UCSD-AML1 (cell line): ENCODE results near the gene RAMP1.
"Not testable (repeated sequence)": the region's sequence is repeated elsewhere in the genome, so short reads cannot be mapped to it uniquely, and the experiment has no call there.

ENCODE experiments used
- DNase-seq: peaks from one replicate; lab custom pipeline; 2025; ENCODE audit not compliant: unreplicated experiment; lab: John Stamatoyannopoulos, UW

The RAMP1 gene

DNA sequence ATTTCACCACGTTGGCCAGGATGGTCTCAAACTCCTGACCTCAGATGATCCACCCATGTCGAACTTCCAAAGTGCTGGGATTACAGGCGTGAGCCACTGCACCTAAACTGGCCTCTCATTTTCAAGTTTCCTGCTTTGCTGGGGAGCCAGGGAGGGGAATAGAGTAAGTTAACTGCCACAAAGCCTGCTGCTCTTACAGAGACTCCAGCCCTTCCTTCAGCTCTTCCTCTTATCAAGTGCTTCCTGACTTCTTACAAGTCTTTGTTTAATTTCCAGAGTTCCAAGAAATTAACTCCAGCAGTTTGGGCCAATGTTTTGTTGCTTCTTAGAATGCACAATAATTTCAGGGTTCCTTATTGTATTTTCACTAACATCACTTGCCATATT, 83.1 kb downstream of the RAMP1 start:
- DNase-seq, result peak; percentile 68

DNA sequence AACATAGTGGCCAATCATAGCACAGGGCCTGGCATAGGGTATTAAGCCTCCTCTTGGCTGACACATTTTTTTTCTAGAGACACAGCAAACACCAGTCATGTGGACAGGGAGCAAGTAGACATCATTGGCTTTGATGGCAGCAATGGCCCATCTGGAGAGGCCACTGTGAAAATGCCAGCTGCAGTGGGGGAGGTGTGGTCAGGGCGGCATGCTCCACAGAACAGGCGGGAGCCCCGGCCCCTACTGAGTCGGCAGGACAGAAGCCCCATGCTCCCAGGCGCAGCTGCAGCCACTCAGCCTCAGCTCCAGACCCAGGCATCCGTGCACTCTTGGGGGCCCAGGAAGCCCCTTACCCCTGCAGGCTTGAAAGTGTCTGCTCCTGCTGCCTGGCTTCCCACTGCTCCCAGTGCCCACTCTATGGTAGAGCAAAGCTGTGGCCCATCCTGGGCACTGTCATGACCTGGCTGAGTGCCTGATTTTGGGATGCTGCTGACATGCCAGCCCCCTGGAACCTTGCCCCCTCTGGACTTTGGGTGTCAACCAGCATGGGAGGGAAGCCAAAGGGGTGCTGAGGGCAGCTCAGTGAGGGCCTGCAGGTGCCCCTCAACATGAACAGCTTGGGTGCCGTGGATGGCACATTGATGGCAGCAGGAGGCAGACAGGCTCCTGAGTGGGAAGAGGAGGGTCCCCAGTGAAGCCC, 84.1 kb downstream of the RAMP1 start:
- no peak for DNase-seq

DNA sequence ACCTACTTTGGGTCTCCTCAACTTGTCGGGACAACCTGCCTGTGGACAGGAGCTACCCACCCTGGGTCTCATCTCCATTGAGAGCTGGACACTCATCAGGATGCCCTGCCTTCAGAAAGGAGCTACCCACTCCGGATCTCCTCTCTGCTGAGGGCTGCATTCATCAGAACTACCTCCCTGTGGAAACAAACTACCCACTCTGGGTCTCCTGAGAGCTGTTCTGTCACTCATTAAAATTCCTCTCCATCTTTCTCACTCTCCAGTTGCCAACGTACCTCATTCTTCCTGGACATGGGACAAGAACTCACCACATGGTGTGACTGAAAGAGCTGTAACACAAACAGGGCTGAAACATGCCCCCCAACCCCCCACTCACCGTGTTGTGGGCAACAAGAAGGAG, 84.9 kb downstream of the RAMP1 start:
- DNase-seq, result no peak

DNA sequence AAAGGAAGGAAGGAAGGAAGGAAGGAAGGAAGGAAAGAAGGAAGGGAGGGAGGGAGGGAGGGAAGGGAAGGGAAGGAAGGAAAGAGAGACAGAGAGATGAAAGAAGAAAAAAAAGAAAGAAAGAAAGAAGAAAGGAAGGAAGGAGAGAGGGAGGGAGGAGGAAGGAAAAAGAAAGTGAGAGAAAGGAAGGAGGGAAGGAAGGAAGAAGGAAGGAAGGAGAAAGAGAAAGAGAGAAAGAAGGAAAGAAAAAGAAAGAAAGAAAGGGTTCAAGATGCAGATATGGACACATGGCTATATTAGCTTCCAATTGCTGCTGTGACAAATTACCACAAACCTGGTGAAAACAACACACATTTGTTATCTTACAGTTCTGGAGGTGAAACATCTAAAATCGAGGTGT, 87.0 kb downstream of the RAMP1 start:
- DNase-seq, result no peak

DNA sequence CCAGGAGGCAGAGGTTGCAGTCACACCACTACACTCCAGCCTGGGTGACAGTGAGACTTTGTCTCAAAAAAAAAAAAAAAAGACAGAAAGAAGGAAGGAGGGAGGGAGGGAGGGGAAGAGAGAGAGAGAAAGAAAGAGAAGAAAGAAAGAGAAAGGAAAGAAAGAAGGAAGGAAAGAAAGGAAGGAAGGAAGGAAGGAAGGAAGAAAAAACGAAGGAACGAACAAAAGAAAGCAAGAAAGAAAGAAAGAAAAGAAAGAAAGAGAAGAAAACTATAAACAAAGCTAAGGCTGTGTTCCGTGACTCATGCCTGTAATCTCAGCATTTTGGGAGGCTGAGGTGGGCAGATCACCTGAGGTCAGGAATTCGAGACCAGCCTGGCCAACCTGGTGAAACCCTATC, 91.9 kb downstream of the RAMP1 start:
- DNase-seq, result not testable (repeated sequence)

DNA sequence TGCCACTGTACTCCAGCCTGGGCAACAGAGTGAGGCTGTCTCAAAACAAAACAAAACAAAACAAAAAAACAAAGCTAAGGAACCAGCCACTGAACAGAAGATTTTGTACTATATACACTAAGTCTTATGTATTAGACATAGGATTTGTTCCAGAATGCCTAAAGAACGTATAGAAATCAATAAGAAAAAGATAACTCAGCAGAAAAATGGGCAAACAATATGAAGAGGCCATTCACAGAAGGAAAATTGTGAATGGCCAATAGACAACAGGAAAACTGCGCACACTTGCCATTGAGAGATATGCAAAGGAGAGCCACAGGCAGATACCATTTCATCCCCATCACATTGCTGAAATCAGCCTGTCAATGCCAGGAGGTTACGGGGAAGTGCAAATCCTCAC, 92.5 kb downstream of the RAMP1 start:
- no peak for DNase-seq

DNA sequence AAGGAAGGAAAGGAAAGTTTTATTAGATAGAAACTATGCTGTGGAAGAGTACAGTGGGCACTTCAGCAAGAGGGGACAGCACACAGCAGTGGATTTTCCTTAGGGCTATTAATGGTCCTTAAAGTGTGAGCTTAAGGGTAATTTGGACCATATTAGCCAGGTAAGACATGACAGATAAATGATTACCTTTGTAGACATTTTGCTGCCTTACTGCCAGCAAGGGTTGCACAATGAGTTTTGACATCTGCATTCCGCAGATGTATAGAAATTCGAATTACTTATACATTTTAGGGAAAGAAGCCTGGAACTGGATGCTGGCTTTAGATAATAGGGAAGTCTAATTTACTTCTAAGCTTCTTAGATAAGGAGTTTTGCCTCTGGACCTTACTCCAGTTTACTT, 93.4 kb downstream of the RAMP1 start:
- no peak for DNase-seq

DNA sequence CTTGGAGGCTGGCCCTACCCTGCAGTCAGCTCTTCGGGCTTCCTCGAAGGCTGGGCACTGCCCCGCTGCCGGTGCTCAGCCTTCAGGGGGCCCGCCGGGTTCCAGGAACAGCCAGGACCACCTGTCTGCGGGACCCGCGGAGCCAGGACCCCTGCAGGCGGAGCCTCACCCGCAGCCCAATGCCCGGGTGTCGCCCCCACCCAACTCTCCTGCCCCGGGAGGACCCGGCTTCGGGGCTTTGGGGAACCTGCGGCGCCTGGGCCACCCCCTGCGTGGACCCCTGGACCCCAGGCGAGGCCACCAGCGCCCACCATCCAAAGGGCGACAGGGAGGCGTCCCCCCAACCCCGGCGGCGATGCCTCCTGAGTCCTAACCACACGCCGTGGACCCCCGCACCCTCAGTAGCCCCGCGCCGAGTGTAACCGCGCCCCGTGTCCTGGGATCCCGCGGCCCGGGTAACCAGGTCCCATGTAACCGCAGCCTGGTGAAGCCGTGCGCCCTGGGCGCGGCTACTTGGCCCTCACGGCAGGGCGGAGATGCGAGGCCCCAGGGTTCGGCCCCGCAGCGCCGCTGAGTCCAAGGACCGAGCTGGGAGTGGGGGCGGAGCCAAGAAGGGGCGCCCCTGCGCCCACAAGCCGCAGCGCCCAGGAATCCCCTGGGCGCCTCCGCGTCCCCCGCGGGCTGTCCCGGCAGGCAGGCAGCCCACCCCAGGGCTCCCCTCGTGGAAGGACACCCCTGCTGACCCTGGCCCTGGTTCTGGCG, 96.4 kb downstream of the RAMP1 start:
- DNase-seq, result no peak

DNA sequence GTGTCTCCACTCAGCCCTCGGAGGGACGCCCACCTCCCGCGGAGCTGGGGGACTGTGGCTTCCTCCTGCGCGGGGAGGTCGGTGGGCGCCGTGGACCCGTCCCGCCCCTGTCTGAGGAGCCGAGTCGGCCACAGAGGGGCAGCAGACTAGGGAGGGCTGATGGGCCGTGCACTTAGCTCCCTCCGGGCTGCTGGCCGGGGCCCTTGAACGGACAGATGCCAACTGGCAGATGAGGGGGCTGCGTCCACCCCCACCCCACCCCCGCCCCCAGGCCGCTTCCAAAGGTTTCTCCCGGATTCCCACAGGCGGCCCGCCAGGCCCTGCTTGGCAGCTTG, 96.9 kb downstream of the RAMP1 start:
- no peak for DNase-seq

DNA sequence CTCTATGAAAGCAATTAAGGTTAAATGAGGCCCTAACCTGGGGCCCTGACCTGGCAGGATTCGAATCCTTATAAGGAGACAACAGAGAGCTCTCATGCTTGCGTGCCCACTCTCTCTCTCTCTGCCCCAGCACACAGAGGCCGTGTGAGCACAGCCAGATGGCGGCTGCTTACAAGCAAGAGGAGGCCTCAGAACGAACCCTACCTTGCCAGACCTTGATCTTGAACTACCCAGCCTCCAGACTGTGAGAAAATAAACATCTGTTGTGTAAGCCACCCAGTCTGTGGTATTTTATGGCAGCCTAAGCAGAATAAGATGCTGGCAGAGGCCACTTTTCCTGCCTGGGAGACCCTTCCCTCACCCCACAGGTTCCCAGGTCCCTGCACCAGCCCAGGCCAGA, 102.2 kb downstream of the RAMP1 start:
- DNase-seq, result no peak
